ENCODE data around the gene GTF3C4. TPM values are rescaled to one million over a fixed set of nuclear protein-coding genes. Genes with fewer than 3 reads are reported as not detected.

The GTF3C4 gene
- total and polyA plus RNA-seq, 10 of the 15 experiments (the other 5 are each of a cell fraction or from before 2014, with no cell fraction given) = 3.2 to 18.9 (median 8.2) TPM

- TF ChIP-seq BCL3 (IDR thresholded peaks at IDR 0.05; ENCODE audit: borderline replicate concordance, insufficient read depth, low read depth, low read length, poor library complexity, severe bottlenecking) = no peak
- no peak for TF ChIP-seq ZNF384 (IDR thresholded peaks at IDR 0.05; ENCODE audit: borderline replicate concordance, low read depth, low read length)
- no peak for TF ChIP-seq ZNF622 (IDR thresholded peaks at IDR 0.05)
- no peak for TF ChIP-seq KDM1A (IDR thresholded peaks at IDR 0.05; ENCODE audit: borderline replicate concordance)
- no peak for TF ChIP-seq PAX8 (IDR thresholded peaks at IDR 0.05)
- TF ChIP-seq ESRRA (IDR thresholded peaks at IDR 0.05; ENCODE audit: low read length) = no peak
- no peak for TF ChIP-seq BACH1 (IDR thresholded peaks at IDR 0.05; ENCODE audit: borderline replicate concordance)
- TF ChIP-seq YBX1 (IDR thresholded peaks at IDR 0.05) = no peak
- TF ChIP-seq LARP7 (IDR thresholded peaks at IDR 0.05) = no peak
- TF ChIP-seq MXI1 (IDR thresholded peaks at IDR 0.05; ENCODE audit: low read depth, low read length) = no peak
- no peak for TF ChIP-seq IRF3 (IDR thresholded peaks at IDR 0.05)
- TF ChIP-seq PRDM15 (CRISPR knock-in tag; IDR thresholded peaks at IDR 0.05) = no peak
- no peak for TF ChIP-seq SUZ12 (IDR thresholded peaks at IDR 0.05; ENCODE audit: unreplicated experiment)
- TF ChIP-seq NFYB (IDR thresholded peaks at IDR 0.05; ENCODE audit: insufficient read depth, low read depth, low read length) = no peak
- TF ChIP-seq SREBF1 (IDR thresholded peaks at IDR 0.05; ENCODE audit: low read length) = no peak
- TF ChIP-seq IKZF1 (conservative IDR thresholded peaks at IDR 0.05) = no peak
- TF ChIP-seq CBFB (IDR thresholded peaks at IDR 0.05; ENCODE audit: low read depth) = no peak
- TF ChIP-seq, protein P1, sequence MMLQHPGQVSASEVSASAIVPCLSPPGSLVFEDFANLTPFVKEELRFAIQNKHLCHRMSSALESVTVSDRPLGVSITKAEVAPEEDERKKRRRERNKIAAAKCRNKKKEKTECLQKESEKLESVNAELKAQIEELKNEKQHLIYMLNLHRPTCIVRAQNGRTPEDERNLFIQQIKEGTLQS (IDR thresholded peaks at IDR 0.05; ENCODE audit: borderline replicate concordance, extremely low read depth, low read depth, low read length) = no peak
- TF ChIP-seq JUNB (IDR thresholded peaks at IDR 0.05) = no peak
- TF ChIP-seq KAT2A (conservative IDR thresholded peaks at IDR 0.05; ENCODE audit: control insufficient read depth, low read depth, low read length) = no peak
- no peak overlapping the region for H3K9ac ChIP-seq (ENCODE audit: control insufficient read depth, insufficient read depth, low read length)
- ATAC-seq = no peak
- intact Hi-C loops (cut with micrococcal nuclease; ENCODE audit: unreplicated experiment) = no loop called here
- BruUV-seq (replicated peaks) = no TSS peak
- 96% methylated on average over 7 of the region's 12 CpGs for WGBS (ENCODE audit: insufficient coverage, insufficient replicate concordance, low lambda C conversion rate, missing lambda C conversion rate)
- H3K27ac ChIP-seq (ENCODE audit: control insufficient read depth, insufficient read depth) = no peak overlapping the region
- no peak for FAIRE-seq
- H4K20me1 ChIP-seq (ENCODE audit: control insufficient read depth, insufficient read depth) = no peaks in the 10 kb centered on the region
- RAD21 ChIA-PET (ENCODE audit: unreplicated experiment) = no interaction called here
- no peaks in the 10 kb centered on the region for H3K79me2 ChIP-seq (ENCODE audit: control insufficient read depth, insufficient read depth, low read length)
- no peaks in the 10 kb centered on the region for H3K27me3 ChIP-seq (replicated peaks in 1 of 2; ENCODE audit: control insufficient read depth in 2 of 2, insufficient read depth in 2 of 2, low read length in 1 of 2)
- POLR2A ChIA-PET = no interaction called here
- SMC1A ChIA-PET (ENCODE audit: uncharacterized antibody, unreplicated experiment) = no interaction called here
- DNase-seq (ENCODE audit: low read depth, low spot score) = no peak
- no peak overlapping the region for H3K4me2 ChIP-seq (ENCODE audit: control insufficient read depth, insufficient read depth)
- H3K4me1 ChIP-seq (ENCODE audit: control insufficient read depth, insufficient read depth, low read length) = no peaks in the 10 kb centered on the region
- in situ Hi-C loops (cut with MboI) = no loop called here
- peaks cover 4 to 26% of the 10 kb centered on the region in 2 experiments for H3K36me3 ChIP-seq (ENCODE audit: control insufficient read depth in 2 of 2, insufficient read depth in 2 of 2, low read length in 1 of 2)
- H3K9me3 ChIP-seq (replicated peaks; ENCODE audit: control insufficient read depth, insufficient read depth, low read length) = no peaks in the 10 kb centered on the region
- CTCF ChIA-PET = no interaction called here
- no peak overlapping the region for H3K4me3 ChIP-seq
- no peak overlapping the region for H2AFZ ChIP-seq (ENCODE audit: control insufficient read depth, low read depth, low read length)
Measured at GRCh38 chr9:132637351-132637750, 32.9 kb upstream of the GTF3C4 start.
